HG02588 (cell line): ENCODE data around the gene CCDC88C.
A peak's percentile ranks its signal among the peaks of the same experiment; 100 is the strongest.

Source experiments
- ATAC-seq: cut with Tn5 transposase; IDR thresholded peaks from one replicate; pipeline ENCODE4 v1.9.1; 2021; ENCODE audit warnings: mild to moderate bottlenecking, moderate library complexity; ENCODE audit not compliant: unreplicated experiment

Gene CCDC88C

GRCh38 chr14:91367173-91368171 lies 50.1 kb downstream of the CCDC88C start:
- ATAC-seq = peak; percentile 56

GRCh38 chr14:91366749-91367148 lies 50.9 kb downstream of the CCDC88C start:
- no peak for ATAC-seq

GRCh38 chr14:91365552-91365951 lies 52.1 kb downstream of the CCDC88C start:
- no peak for ATAC-seq

GRCh38 chr14:91364524-91365270 lies 52.9 kb downstream of the CCDC88C start:
- ATAC-seq = no peak

DNA sequence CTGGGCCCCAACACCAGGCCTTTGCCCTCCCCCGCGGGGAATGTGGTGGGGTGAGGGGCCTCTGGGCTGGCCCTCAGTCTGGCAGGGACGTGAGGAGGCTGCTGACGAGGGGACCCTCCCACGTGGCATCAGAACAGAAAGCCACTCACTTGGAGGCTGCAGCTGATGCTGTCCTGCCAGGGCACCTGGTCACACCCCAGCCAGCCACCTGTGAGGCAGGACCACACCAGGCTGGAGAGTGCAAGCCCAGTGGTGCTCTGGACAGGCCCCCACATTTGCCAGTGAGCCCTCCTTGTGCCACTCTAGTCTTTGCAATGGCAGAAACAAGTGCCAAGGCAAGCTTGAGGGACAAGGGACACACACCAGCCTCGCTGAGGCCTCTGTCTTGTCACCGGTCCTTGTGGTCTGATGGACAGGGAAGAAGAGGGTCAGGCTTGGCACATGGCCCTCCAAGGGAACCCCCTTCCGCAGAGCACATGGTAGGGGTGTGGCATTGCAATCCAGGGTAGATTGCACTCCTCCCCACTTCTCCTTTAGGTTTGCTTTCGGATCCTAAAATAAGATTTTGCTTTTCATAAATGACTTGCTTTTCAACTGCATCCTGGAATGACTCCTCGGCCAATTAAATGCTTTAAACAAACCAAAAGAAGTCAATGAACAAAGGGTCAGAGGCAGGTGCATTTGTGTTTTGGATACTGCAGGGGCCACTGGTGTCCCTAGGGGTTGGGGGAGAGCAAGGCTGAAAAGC lies 53.7 kb downstream of the CCDC88C start:
- peak; percentile 74 for ATAC-seq

DNA sequence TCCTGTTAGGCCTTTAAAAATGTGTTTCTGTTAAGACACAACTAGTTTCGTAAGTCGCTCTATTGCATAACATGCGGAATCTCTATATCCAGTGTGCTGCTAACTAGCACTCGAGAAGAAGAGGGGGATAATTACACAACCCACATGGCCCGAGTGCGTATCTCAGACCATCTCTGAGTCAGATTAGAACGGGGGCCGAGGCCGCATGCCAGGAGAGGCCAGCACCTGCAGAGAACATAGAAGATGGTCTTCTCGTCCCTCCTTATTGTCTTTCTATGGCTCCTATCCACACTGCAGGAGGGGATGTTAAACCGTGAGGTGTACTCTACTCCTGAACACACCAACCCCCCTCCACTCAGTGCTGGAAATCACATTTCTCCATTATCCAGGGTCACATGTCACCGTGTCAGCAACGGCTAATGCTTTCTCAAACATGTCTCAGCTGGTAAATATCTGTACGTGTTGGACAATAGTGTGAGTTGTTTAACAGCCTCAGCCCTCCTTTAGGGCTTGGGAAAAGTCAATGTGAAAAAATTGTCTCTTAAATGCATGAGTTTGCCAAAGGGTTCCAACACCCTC lies 56.3 kb downstream of the CCDC88C start:
- ATAC-seq = no peak

GRCh38 chr14:91360490-91361232 lies 57.0 kb downstream of the CCDC88C start:
- ATAC-seq = no peak

- ATAC-seq = no peak
These were observed 58.9 kb downstream of the CCDC88C start for GRCh38 chr14:91358654-91359220.

DNA sequence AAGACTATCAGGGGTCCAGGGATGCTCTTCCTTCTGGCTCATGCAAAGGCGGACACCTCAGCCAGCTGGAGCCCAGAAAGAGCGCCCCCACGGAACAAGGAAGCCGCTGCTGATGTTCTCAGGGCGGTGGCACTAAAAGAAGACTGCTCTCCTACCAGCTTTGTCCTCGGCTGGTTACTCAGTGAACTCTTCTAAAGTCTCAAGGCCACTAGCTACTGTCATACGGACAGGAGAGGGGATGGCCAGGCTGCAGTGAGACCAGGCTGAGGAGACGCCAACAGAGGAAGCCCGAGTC lies 59.6 kb downstream of the CCDC88C start:
- no peak for ATAC-seq

GRCh38 chr14:91357272-91358024 lies 60.2 kb downstream of the CCDC88C start:
- ATAC-seq = no peak

DNA sequence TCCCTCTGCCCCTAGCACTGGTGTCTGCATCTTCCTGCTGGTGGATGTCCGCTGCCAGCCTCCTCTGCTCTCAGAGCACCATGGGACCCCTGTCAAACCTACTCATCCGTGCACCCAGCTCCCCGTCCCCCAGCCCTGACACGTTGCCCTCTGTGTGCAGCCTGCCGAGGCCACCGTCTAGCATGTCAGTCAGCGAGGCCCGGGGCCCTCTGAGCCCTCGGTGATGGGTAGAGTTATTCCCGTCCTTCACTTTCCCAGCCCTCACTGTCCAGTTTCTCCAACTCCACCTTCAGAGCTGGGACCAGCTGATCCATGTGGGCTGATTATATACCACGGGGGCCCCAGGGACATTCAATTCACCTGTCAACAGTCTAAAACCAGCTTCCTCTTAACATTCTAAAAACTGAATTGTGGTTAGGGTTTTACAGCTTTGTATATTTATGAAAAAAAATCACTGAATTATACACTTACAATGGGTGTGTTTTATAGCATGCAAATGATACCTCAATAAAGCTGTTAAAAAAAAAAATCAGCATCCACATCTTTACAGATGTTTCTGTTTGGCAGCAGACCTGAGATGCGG lies 61.3 kb downstream of the CCDC88C start:
- no peak for ATAC-seq

- no peak for ATAC-seq
These were observed 62.5 kb downstream of the CCDC88C start for GRCh38 chr14:91354979-91355685.

GRCh38 chr14:91354221-91354916 lies 63.3 kb downstream of the CCDC88C start:
- ATAC-seq = no peak

DNA sequence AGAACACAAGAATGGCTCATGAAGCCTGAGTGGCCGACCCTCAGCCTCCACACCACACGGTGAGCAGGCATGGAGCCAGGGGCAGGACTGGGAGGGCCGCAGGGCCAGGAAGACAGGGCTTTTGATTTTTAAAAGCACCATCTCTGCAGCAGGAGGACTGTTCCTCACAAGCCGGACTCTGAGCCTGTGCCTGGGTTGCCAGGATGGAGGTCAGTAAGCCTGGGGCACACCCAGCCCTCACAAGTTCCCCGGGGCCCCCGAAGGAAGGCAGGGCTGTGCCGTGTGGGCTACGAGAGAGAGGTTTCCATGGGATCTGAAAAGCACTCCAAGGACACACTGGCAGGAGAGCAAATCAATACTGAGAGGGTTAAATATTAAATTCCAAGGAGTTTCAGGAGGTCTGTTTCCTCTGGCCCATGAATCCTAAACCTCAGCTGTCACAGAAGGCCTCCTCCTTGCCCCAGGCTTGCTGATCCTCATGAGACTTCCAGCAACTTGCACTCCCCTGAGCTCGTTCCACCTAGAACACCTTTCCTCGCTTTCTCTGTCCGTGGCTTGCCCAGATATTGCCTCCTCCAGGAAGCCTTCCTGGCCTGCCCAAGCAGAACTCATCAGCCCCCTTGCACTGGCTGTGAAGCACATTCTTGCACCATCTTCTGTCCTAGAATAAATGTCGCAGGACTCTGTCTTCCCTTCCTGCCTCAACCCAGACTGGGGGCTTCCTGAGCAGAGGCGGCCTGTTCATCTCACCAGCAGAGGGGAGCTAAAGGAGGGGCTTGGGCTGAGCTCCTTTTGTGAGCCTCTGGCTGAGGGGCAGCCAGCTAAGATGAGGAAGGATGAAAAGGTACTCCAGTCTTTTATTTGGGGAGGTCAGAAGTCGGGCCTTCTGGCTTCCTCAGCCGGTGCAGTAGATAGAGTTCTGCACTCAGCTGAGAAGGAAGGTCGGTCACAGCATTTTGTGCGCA lies 64.6 kb downstream of the CCDC88C start:
- no peak for ATAC-seq

DNA sequence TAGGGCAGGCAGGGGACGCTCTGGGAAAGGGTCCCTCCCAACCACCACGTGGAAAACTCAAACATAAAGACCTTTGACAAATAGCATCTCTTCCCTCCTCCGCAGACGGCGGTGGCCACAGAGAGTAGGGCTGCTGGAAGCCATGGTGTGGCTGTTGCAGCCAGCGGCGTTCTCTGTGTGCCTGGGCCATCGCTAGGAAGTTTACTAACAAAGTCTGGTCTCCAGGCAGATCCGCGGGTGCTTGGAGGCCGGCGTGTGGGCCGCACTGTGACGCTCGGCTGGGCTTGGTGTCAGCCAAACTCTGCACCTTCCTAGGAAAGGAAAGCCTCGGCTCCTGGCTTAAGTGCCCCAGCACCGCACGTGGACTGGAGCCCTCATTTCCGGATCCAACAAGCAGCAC lies 65.6 kb downstream of the CCDC88C start:
- ATAC-seq = no peak

GRCh38 chr14:91351512-91351862 lies 66.1 kb downstream of the CCDC88C start:
- no peak for ATAC-seq
